Measurements from ENCODE around the gene SPAG6.
"Not testable (repeated sequence)": the region's sequence is repeated elsewhere in the genome, so short reads cannot be mapped to it uniquely, and the experiment has no call there.

Gene SPAG6

DNA sequence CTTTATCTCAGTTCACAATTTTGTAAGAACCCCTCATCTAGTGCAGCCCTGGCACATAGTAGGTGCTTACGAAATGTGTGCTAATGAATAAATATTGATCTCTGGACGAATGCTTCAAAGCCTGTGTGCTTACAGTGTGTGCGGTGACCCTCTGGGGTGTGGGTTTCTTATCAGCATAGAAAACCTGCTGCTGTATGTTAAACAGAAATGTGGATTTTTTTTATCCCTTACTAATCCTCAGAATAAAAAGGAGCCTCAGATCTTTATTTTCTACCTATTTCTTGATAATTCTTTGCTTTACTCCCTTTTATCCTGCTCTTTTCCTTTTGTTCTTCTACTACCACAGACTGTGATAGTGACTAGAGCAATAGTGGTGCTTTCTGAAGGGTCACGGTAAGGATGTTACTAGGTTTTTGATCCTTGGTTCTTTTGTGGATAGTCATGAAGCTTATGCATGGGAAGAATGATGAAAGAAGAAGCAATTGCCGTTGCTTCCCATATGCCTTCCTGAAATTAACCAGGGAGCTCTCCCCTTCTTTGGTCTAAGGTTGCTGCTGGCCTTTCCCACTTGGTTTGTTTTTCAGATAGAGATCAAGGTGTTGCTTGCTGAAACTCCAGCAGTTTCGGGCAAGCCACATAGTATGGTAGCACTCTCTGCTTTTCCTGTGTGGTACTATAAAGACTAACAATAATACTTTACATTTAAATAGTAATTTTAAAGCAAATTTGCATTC is 44.7 kb downstream of the SPAG6 start:
- Histone ChIP-seq H3K27ac (ENCODE audit: low read depth, low read length) (no peak overlapping the region), H3F3A (ENCODE audit: insufficient read depth) (no peaks in the 10 kb centered on the region), H3K9ac (ENCODE audit: low read length) (no peak overlapping the region), H3K9me3 (ENCODE audit: insufficient read depth, low read length) (no peaks in the 10 kb centered on the region), H3K4me2 (ENCODE audit: low read depth, low read length, poor library complexity, severe bottlenecking) (no peak overlapping the region), H2AFZ (ENCODE audit: low read depth, low read length, severe bottlenecking) (no peak overlapping the region), H3K4me3 (ENCODE audit: insufficient read depth, low read length, poor library complexity, severe bottlenecking) (no peak overlapping the region), H4K20me1 (ENCODE audit: low read depth, low read length) (no peaks in the 10 kb centered on the region), H3K9me2 (replicated peaks; ENCODE audit: insufficient read depth, low read length) (no peaks in the 10 kb centered on the region), H3K79me2 (ENCODE audit: insufficient read depth, low read length) (no peaks in the 10 kb centered on the region), H3K27me3 (ENCODE audit: low read length) (no peaks in the 10 kb centered on the region), H3K36me3 (ENCODE audit: low read length) (no peaks in the 10 kb centered on the region)
- no peak for TF ChIP-seq EZH2phosphoT487 (conservative IDR thresholded peaks at IDR 0.05; ENCODE audit: low read length)
- TF ChIP-seq, protein P1, sequence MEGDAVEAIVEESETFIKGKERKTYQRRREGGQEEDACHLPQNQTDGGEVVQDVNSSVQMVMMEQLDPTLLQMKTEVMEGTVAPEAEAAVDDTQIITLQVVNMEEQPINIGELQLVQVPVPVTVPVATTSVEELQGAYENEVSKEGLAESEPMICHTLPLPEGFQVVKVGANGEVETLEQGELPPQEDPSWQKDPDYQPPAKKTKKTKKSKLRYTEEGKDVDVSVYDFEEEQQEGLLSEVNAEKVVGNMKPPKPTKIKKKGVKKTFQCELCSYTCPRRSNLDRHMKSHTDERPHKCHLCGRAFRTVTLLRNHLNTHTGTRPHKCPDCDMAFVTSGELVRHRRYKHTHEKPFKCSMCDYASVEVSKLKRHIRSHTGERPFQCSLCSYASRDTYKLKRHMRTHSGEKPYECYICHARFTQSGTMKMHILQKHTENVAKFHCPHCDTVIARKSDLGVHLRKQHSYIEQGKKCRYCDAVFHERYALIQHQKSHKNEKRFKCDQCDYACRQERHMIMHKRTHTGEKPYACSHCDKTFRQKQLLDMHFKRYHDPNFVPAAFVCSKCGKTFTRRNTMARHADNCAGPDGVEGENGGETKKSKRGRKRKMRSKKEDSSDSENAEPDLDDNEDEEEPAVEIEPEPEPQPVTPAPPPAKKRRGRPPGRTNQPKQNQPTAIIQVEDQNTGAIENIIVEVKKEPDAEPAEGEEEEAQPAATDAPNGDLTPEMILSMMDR (IDR thresholded peaks at IDR 0.05; ENCODE audit: insufficient read depth, low read length, poor library complexity, severe bottlenecking): no peak

DNA sequence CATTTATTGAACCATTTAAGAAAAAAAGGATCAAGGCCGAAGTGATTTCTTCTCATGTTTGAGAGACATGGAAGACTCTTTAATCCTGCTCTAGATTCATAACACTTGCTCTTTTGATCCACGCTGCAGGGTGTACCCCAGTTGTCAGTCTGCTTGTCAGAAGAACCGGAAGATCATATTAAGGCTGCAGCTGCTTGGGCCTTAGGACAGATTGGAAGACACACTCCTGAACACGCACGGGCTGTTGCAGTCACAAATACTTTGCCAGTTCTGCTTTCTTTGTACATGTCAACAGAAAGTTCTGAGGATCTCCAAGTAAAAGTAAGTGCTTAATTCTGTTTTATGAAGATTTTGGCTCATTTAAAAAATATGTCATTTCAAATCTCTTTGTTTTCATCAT is 46.3 kb downstream of the SPAG6 start:
- Histone ChIP-seq H3K9ac (ENCODE audit: low read length) (no peak overlapping the region), H2AFZ (ENCODE audit: low read depth, low read length, severe bottlenecking) (no peak overlapping the region), H3K27ac (ENCODE audit: low read depth, low read length) (no peak overlapping the region), H3K9me3 (ENCODE audit: insufficient read depth, low read length) (no peaks in the 10 kb centered on the region), H3K27me3 (ENCODE audit: low read length) (no peaks in the 10 kb centered on the region), H3K9me2 (replicated peaks; ENCODE audit: insufficient read depth, low read length) (no peaks in the 10 kb centered on the region), H3K36me3 (ENCODE audit: low read length) (no peaks in the 10 kb centered on the region), H3K4me3 (ENCODE audit: insufficient read depth, low read length, poor library complexity, severe bottlenecking) (no peak overlapping the region), H3F3A (ENCODE audit: insufficient read depth) (no peaks in the 10 kb centered on the region), H4K20me1 (ENCODE audit: low read depth, low read length) (no peaks in the 10 kb centered on the region), H3K79me2 (ENCODE audit: insufficient read depth, low read length) (no peaks in the 10 kb centered on the region), H3K4me2 (ENCODE audit: low read depth, low read length, poor library complexity, severe bottlenecking) (no peak overlapping the region)
- TF ChIP-seq, protein P1 (IDR thresholded peaks at IDR 0.05; ENCODE audit: insufficient read depth, low read length, poor library complexity, severe bottlenecking): no peak
- TF ChIP-seq EZH2phosphoT487 (conservative IDR thresholded peaks at IDR 0.05; ENCODE audit: low read length): no peak

GRCh38 chr10:22396195-22396594 is 50.9 kb downstream of the SPAG6 start:
- not testable (repeated sequence) for H2AFZ ChIP-seq (ENCODE audit: low read depth, low read length, severe bottlenecking); H4K20me1 ChIP-seq (ENCODE audit: low read depth, low read length); H3K79me2 ChIP-seq (ENCODE audit: insufficient read depth, low read length)

GRCh38 chr10:22406916-22407315 is 61.6 kb downstream of the SPAG6 start:
- not testable (repeated sequence) for H3K9ac ChIP-seq (ENCODE audit: low read length); H3K4me3 ChIP-seq (ENCODE audit: insufficient read depth, low read length, poor library complexity, severe bottlenecking); H3K27me3 ChIP-seq (ENCODE audit: low read length); H3K36me3 ChIP-seq (ENCODE audit: low read length); H3K4me2 ChIP-seq (ENCODE audit: low read depth, low read length, poor library complexity, severe bottlenecking); H3K79me2 ChIP-seq (ENCODE audit: insufficient read depth, low read length); H3K27ac ChIP-seq (ENCODE audit: low read depth, low read length); H3F3A ChIP-seq (ENCODE audit: insufficient read depth); H3K9me2 ChIP-seq (replicated peaks; ENCODE audit: insufficient read depth, low read length); H3K9me3 ChIP-seq (ENCODE audit: insufficient read depth, low read length); H4K20me1 ChIP-seq (ENCODE audit: low read depth, low read length); H2AFZ ChIP-seq (ENCODE audit: low read depth, low read length, severe bottlenecking)

More at GRCh38 chr10:22396195-22396594, 50.9 kb downstream of the SPAG6 start:
- H3K4me3 ChIP-seq (ENCODE audit: insufficient read depth, low read length, poor library complexity, severe bottlenecking); H3K36me3 ChIP-seq (ENCODE audit: low read length); H3K9me3 ChIP-seq (ENCODE audit: insufficient read depth, low read length); H3K4me2 ChIP-seq (ENCODE audit: low read depth, low read length, poor library complexity, severe bottlenecking); H3K9me2 ChIP-seq (replicated peaks; ENCODE audit: insufficient read depth, low read length); H3K9ac ChIP-seq (ENCODE audit: low read length); H3F3A ChIP-seq (ENCODE audit: insufficient read depth); H3K27ac ChIP-seq (ENCODE audit: low read depth, low read length); H3K27me3 ChIP-seq (ENCODE audit: low read length): not testable (repeated sequence)

Measured in SU-DHL-6 (cell line).